A673 (cell line): Measurements from ENCODE around the gene CCDC158. TPM values are rescaled to one million over a fixed set of nuclear protein-coding genes. Genes with fewer than 3 reads are reported as not detected.

Experiments used
- BruUV-seq: library from RNA; stranded (reverse); fragments of 400-500 nt; replicated peaks from 2 replicates; lab custom pipeline; 2021; lab: Mats Ljungman, UMichigan
- CTCF ChIA-PET: fragments of 300-600 bp; sonication (Branson Sonifier 250); formaldehyde crosslinking; loops from one replicate; lab custom pipeline; 2022; ENCODE audit warnings: antibody characterized with exemption; lab: Charles Lee
- POLR2A ChIA-PET: fragments of 300-600 bp; sonication (Branson Sonifier 250); formaldehyde crosslinking; loops from one replicate; lab custom pipeline; 2022; ENCODE audit warnings: antibody characterized with exemption; ENCODE audit not compliant: low non-redundant PET; lab: Charles Lee
- DNase-seq: peaks from one replicate; pipeline ENCODE4 v3.0.0-alpha.2; 2015; ENCODE audit warnings: low spot score
- H3K27ac ChIP-seq: fragments of 200-600 bp; sonication (generic); 2 replicates; pipeline ENCODE4 v1.5.1; 2016; ENCODE audit warnings: mixed run types, low read depth, mild to moderate bottlenecking, mixed read lengths, antibody characterized with exemption, low read length; ENCODE audit not compliant: poor library complexity, severe bottlenecking
- H3K27me3 ChIP-seq: fragments of 200-600 bp; sonication (generic); replicated peaks from 2 replicates; pipeline ENCODE4 v1.6.1; 2017; ENCODE audit warnings: mixed run types, low read depth, mild to moderate bottlenecking, mixed read lengths, antibody characterized with exemption, low read length; ENCODE audit not compliant: insufficient read depth, poor library complexity
- H3K36me3 ChIP-seq: fragments of 200-600 bp; sonication (generic); 2 replicates; pipeline ENCODE4 v1.6.1; 2016; ENCODE audit warnings: mixed run types, mild to moderate bottlenecking, mixed read lengths, antibody characterized with exemption, low read length; ENCODE audit not compliant: insufficient read depth, poor library complexity, severe bottlenecking
- H3K4me1 ChIP-seq: fragments of 200-600 bp; sonication (generic); 2 replicates; pipeline ENCODE4 v1.6.1; 2017; ENCODE audit warnings: mixed run types, mild to moderate bottlenecking, mixed read lengths, antibody characterized with exemption, low read length; ENCODE audit not compliant: insufficient read depth, poor library complexity, severe bottlenecking
- H3K4me3 ChIP-seq: fragments of 200-600 bp; sonication (generic); 2 replicates; pipeline ENCODE4 v1.5.1; 2016; ENCODE audit warnings: low read depth, mixed run types, mild to moderate bottlenecking, mixed read lengths, low read length; ENCODE audit not compliant: poor library complexity, severe bottlenecking
- H3K9me3 ChIP-seq: fragments of 200-600 bp; sonication (generic); 2 replicates; pipeline ENCODE4 v1.6.1; 2016; ENCODE audit warnings: mixed run types, low read depth, mild to moderate bottlenecking, mixed read lengths, antibody characterized with exemption, low read length; ENCODE audit not compliant: poor library complexity, severe bottlenecking
- EZH2 ChIP-seq: fragments of 200-600 bp; sonication (generic); IDR thresholded peaks from 2 replicates; pipeline ENCODE4 v1.6.1; 2017; ENCODE audit warnings: borderline replicate concordance, low read depth, mild to moderate bottlenecking, mixed read lengths, antibody characterized with exemption, low read length; ENCODE audit not compliant: poor library complexity, severe bottlenecking
- intact Hi-C: fragments of 100-400 bp; cut with micrococcal nuclease; formaldehyde crosslinking; loops from one replicate; pipeline ENCODE4 v1.10.0; 2022; ENCODE audit not compliant: unreplicated experiment
- total RNA-seq: library from RNA; stranded (reverse); gene quantifications from 2 replicates; pipeline ENCODE4 v1.2.3, GENCODE V29; 2021
- TF ChIP-seq, protein P1 (sequence below): fragments of 300-800, 200-600 bp; sonication (generic); conservative IDR thresholded peaks from 2 replicates; pipeline ENCODE4 v1.5.1; 2017; ENCODE audit warnings: low read depth, mild to moderate bottlenecking, antibody characterized with exemption, low read length, moderate library complexity, mixed read lengths

Gene CCDC158
- total RNA-seq, 1 experiment from 2014 or later, result not detected

DNA sequence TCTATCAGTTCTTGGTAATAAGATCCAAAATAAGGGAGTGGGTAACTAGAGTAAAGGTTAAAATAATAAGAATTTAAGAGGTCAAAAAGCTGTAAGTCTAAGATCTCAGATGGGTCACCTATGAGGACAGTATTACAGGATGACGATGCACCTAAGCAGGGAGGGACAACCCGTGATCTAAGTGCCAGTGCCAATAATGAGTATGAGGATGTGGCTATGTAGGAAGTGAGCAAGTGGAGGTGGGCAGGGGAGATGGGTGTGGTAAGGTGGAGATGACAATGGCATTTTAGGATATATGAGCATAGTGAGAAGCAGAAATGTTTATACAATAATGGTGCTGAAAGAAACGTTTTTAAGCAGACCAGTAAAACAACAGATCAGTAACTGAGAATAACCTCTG, 19.3 kb downstream of the CCDC158 start:
- no peak for DNase-seq

DNA sequence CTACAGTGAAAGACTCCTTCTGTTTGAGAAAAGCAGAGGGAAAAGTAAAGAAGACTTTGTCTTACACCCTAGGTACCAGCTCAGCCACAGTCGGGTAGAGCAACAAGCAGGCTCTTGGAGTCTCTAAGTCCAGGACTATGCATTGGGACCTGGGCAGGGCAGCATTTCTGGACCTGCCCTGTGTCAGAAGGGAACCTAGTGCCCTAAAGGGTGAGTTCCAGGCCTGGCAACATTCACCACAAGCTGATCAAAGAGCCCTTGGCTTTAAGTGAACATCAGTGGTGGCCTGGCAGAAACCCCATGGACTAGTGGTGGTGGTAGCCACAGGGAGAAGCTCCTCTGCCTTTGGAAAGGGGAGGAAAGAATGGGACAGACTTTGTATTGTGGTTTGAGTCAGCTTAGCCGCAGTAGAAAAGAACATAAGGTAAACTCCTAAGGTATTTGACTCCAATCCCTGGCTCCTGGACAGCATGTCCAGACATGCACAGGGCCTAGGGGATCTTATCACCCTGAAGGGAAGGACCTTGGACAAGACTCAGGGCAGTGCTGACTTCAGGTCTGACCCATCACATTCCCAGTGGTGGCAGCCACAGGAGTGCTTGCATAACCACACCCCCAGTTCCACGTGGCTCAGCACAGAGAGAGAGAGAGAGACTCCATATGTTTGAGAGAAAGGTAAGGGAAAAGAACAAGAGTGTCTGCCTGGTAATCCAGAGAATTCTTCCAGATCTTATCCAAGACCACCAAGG, 32.6 kb downstream of the CCDC158 start:
- H3K27me3 ChIP-seq, result no peaks in the 10 kb centered on the region
- no peak for TF ChIP-seq EZH2
- BruUV-seq, result no TSS peak
- ChIA-PET POLR2A (no interaction called here), CTCF (no interaction called here)
- intact Hi-C loops, result no loop called here
- H3K27ac ChIP-seq, result no peak overlapping the region
- H3K36me3 ChIP-seq, result no peaks in the 10 kb centered on the region
- DNase-seq, result no peak
- H3K9me3 ChIP-seq, result no peaks in the 10 kb centered on the region
- no peak overlapping the region for H3K4me3 ChIP-seq
- no peaks in the 10 kb centered on the region for H3K4me1 ChIP-seq

More for the DNA sequence above, 19.3 kb downstream of the CCDC158 start:
- H3K9me3 ChIP-seq, result no peaks in the 10 kb centered on the region
- no peaks in the 10 kb centered on the region for H3K4me1 ChIP-seq
- no TSS peak for BruUV-seq
- TF ChIP-seq, protein P1, sequence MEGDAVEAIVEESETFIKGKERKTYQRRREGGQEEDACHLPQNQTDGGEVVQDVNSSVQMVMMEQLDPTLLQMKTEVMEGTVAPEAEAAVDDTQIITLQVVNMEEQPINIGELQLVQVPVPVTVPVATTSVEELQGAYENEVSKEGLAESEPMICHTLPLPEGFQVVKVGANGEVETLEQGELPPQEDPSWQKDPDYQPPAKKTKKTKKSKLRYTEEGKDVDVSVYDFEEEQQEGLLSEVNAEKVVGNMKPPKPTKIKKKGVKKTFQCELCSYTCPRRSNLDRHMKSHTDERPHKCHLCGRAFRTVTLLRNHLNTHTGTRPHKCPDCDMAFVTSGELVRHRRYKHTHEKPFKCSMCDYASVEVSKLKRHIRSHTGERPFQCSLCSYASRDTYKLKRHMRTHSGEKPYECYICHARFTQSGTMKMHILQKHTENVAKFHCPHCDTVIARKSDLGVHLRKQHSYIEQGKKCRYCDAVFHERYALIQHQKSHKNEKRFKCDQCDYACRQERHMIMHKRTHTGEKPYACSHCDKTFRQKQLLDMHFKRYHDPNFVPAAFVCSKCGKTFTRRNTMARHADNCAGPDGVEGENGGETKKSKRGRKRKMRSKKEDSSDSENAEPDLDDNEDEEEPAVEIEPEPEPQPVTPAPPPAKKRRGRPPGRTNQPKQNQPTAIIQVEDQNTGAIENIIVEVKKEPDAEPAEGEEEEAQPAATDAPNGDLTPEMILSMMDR, result no peak
- no peak for TF ChIP-seq EZH2
- no peaks in the 10 kb centered on the region for H3K27me3 ChIP-seq
- intact Hi-C loops, result no loop called here
- H3K36me3 ChIP-seq, result no peaks in the 10 kb centered on the region
- H3K4me3 ChIP-seq, result no peak overlapping the region
- ChIA-PET POLR2A (no interaction called here), CTCF (no interaction called here)
- H3K27ac ChIP-seq, result no peak overlapping the region

DNA sequence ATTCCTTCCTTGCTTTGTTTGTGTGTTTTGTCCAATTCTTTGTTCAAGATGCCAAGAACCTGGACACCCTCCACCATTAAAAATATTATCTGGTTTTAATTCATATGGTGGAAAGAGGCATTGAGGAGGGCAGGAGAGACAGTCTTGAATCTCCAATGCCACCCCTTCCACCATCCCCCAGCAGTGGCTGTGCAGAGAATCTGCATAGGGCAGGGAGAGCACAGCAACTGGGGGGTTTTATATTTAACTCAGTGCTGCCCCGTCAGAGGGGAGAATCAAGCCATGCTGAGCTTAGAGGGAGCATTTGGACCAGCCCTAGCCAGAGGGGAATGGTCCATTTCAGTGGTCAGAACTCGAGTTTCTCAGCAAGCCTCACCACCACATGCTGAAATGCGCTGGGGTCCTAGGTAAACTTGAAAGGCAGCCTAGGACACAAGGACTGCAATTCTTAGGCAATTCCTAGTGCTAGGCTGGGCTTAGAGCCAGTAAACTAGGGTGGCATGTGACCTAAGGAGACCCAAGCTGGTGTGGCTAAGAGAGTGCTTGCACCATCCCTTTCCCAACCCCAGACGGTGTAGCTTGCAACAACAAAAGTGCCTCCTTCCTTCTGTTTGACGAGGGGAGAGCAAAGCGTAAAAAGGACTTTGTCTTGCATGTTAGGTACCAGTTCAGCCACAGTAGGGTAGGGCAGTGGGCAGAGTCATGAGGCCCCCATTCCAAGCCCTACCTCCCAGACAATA, 34.2 kb downstream of the CCDC158 start:
- Histone ChIP-seq H3K36me3 (no peaks in the 10 kb centered on the region), H3K4me1 (no peaks in the 10 kb centered on the region), H3K9me3 (no peaks in the 10 kb centered on the region), H3K27me3 (no peaks in the 10 kb centered on the region), H3K4me3 (no peak overlapping the region), H3K27ac (no peak overlapping the region)
- intact Hi-C loops, result no loop called here
- BruUV-seq, result no TSS peak
- ChIA-PET CTCF (no interaction called here), POLR2A (no interaction called here)
- TF ChIP-seq, protein P1, result no peak
- TF ChIP-seq EZH2, result no peak
- no peak for DNase-seq

DNA sequence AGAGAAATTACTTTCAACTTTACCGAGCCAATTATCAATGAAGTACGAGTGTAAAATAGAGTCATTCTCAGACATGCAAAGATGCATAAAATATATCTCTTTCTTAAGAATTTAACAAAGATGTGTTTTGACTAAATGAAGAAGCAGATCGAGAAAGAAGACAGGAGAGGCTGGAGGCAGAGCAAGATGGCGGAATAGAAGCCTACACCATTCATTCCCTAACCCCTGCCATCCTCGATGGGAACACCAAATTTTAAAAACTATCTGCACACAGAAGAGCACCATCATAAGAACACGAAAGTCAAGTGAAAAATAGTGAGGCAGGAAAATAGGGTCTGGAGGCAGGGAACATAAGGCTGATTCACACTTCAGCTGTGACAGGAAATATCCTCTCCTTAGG, 35.0 kb downstream of the CCDC158 start:
- H3K27me3 ChIP-seq, result no peaks in the 10 kb centered on the region
- ChIA-PET POLR2A (no interaction called here), CTCF (no interaction called here)
- H3K4me1 ChIP-seq, result no peaks in the 10 kb centered on the region
- TF ChIP-seq, protein P1, result no peak
- no peak for TF ChIP-seq EZH2
- H3K9me3 ChIP-seq, result no peaks in the 10 kb centered on the region
- H3K27ac ChIP-seq, result no peak overlapping the region
- H3K4me3 ChIP-seq, result no peak overlapping the region
- no peak for DNase-seq
- intact Hi-C loops, result no loop called here
- no peaks in the 10 kb centered on the region for H3K36me3 ChIP-seq
- no TSS peak for BruUV-seq
